ENCODE data around the gene GPM6B. TPM values are rescaled to one million over a fixed set of nuclear protein-coding genes. Genes with fewer than 3 reads are reported as not detected.

GPM6B gene
- total and polyA plus RNA-seq, 2 experiments from 2014 or later: 82.6 to 95.4 TPM

DNA sequence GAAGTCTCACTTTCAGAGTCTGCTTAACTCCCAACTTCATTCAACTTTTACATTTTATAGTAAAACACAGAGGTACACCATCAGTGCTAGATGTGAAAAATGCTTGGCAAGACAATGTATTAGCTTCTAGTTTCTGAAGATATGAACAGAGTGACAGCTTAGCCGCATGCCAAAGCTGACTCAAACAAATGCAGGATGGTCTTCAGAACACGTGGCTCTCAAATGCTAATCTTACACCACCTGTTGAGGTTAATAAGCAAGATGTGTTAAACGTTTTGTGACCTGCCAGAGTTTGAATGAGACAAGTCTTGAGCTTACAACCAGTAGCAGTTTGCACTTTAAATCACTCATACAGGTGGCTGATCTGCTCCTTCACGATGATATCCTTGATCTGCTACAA, 18.9 kb upstream of the GPM6B start:
- no peak overlapping the region for H3K27ac Mint-ChIP-seq
- Histone ChIP-seq H4K20me1 (replicated peaks; ENCODE audit: insufficient read depth) (no peaks in the 10 kb centered on the region; the same call in 1 of the 2 replicates), H3K4me1 (ENCODE audit: insufficient read depth) (peaks cover 23% of the 10 kb centered on the region), H3K9me2 (ENCODE audit: insufficient read depth) (no peaks in the 10 kb centered on the region), H3K36me3 (ENCODE audit: insufficient read depth) (no peaks in the 10 kb centered on the region), H3K79me2 (replicated peaks; ENCODE audit: insufficient read depth) (peaks cover 47% of the 10 kb centered on the region), H2AFZ (no peak overlapping the region), H3F3A (replicated peaks; ENCODE audit: low read depth) (no peaks in the 10 kb centered on the region), H3K4me2 (no peak overlapping the region), H3K4me3 (no peak overlapping the region), H3K27ac (ENCODE audit: low read depth) (no peak overlapping the region), H3K27me3 (ENCODE audit: insufficient read depth) (no peaks in the 10 kb centered on the region)
- H3K27me3 Mint-ChIP-seq (ENCODE audit: insufficient read depth, low read depth, poor library complexity): peaks cover 5% of the 10 kb centered on the region
- TF ChIP-seq POLR2AphosphoS5 (IDR thresholded peaks at IDR 0.05; ENCODE audit: low read depth) (no peak), ZNF114 (CRISPR knock-in tag; IDR thresholded peaks at IDR 0.05) (no peak), EZH2phosphoT487 (IDR thresholded peaks at IDR 0.05; ENCODE audit: unreplicated experiment) (no peak)
- TF ChIP-seq, protein P1, sequence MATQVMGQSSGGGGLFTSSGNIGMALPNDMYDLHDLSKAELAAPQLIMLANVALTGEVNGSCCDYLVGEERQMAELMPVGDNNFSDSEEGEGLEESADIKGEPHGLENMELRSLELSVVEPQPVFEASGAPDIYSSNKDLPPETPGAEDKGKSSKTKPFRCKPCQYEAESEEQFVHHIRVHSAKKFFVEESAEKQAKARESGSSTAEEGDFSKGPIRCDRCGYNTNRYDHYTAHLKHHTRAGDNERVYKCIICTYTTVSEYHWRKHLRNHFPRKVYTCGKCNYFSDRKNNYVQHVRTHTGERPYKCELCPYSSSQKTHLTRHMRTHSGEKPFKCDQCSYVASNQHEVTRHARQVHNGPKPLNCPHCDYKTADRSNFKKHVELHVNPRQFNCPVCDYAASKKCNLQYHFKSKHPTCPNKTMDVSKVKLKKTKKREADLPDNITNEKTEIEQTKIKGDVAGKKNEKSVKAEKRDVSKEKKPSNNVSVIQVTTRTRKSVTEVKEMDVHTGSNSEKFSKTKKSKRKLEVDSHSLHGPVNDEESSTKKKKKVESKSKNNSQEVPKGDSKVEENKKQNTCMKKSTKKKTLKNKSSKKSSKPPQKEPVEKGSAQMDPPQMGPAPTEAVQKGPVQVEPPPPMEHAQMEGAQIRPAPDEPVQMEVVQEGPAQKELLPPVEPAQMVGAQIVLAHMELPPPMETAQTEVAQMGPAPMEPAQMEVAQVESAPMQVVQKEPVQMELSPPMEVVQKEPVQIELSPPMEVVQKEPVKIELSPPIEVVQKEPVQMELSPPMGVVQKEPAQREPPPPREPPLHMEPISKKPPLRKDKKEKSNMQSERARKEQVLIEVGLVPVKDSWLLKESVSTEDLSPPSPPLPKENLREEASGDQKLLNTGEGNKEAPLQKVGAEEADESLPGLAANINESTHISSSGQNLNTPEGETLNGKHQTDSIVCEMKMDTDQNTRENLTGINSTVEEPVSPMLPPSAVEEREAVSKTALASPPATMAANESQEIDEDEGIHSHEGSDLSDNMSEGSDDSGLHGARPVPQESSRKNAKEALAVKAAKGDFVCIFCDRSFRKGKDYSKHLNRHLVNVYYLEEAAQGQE (IDR thresholded peaks at IDR 0.05; ENCODE audit: unreplicated experiment): no peak
- ATAC-seq (no peak), DNase-seq (ENCODE audit: low spot score) (no peak)
- H3K9me3 Mint-ChIP-seq: no peaks in the 10 kb centered on the region
- no peak overlapping the region for H3K4me3 Mint-ChIP-seq
- H3K36me3 Mint-ChIP-seq (ENCODE audit: low read depth): no peaks in the 10 kb centered on the region
- H3K4me1 Mint-ChIP-seq: peaks cover 47% of the 10 kb centered on the region

- ATAC-seq (no peak), DNase-seq (ENCODE audit: low spot score) (no peak)
- no peak overlapping the region for H3K4me3 ChIP-seq
- H3K4me1 Mint-ChIP-seq: peaks cover 42% of the 10 kb centered on the region
- no peaks in the 10 kb centered on the region for H3K36me3 ChIP-seq (ENCODE audit: insufficient read depth)
- no peak overlapping the region for H3K27ac Mint-ChIP-seq
- H4K20me1 ChIP-seq (replicated peaks; ENCODE audit: insufficient read depth): no peaks in the 10 kb centered on the region; the same call in 1 of the 2 replicates
- no peak overlapping the region for H3K27ac ChIP-seq (ENCODE audit: low read depth)
- no peaks in the 10 kb centered on the region for H3K9me2 ChIP-seq (ENCODE audit: insufficient read depth)
- H3K4me2 ChIP-seq: no peak overlapping the region
- no peaks in the 10 kb centered on the region for H3K9me3 Mint-ChIP-seq
- peaks cover 23% of the 10 kb centered on the region for H3K4me1 ChIP-seq (ENCODE audit: insufficient read depth)
- H3K27me3 ChIP-seq (ENCODE audit: insufficient read depth): no peaks in the 10 kb centered on the region
- H2AFZ ChIP-seq: no peak overlapping the region
- no peaks in the 10 kb centered on the region for H3F3A ChIP-seq (replicated peaks; ENCODE audit: low read depth)
- H3K79me2 ChIP-seq (replicated peaks; ENCODE audit: insufficient read depth): peaks cover 44% of the 10 kb centered on the region
- H3K36me3 Mint-ChIP-seq (ENCODE audit: low read depth): no peaks in the 10 kb centered on the region
- no peak overlapping the region for H3K4me3 Mint-ChIP-seq
- peaks cover 5% of the 10 kb centered on the region for H3K27me3 Mint-ChIP-seq (ENCODE audit: insufficient read depth, low read depth, poor library complexity)
- TF ChIP-seq CTCF (conservative IDR thresholded peaks at IDR 0.05; ENCODE audit: low read depth in 2 of 2) (no peak), ETS1 (IDR thresholded peaks at IDR 0.05) (no peak), CREB1 (CRISPR knock-in tag; IDR thresholded peaks at IDR 0.05; ENCODE audit: low read depth) (no peak), NANOG (IDR thresholded peaks at IDR 0.05; ENCODE audit: borderline replicate concordance) (no peak), ZNF114 (CRISPR knock-in tag; IDR thresholded peaks at IDR 0.05) (no peak), JUNB (IDR thresholded peaks at IDR 0.05; ENCODE audit: unreplicated experiment) (no peak)
- TF ChIP-seq, protein P2, sequence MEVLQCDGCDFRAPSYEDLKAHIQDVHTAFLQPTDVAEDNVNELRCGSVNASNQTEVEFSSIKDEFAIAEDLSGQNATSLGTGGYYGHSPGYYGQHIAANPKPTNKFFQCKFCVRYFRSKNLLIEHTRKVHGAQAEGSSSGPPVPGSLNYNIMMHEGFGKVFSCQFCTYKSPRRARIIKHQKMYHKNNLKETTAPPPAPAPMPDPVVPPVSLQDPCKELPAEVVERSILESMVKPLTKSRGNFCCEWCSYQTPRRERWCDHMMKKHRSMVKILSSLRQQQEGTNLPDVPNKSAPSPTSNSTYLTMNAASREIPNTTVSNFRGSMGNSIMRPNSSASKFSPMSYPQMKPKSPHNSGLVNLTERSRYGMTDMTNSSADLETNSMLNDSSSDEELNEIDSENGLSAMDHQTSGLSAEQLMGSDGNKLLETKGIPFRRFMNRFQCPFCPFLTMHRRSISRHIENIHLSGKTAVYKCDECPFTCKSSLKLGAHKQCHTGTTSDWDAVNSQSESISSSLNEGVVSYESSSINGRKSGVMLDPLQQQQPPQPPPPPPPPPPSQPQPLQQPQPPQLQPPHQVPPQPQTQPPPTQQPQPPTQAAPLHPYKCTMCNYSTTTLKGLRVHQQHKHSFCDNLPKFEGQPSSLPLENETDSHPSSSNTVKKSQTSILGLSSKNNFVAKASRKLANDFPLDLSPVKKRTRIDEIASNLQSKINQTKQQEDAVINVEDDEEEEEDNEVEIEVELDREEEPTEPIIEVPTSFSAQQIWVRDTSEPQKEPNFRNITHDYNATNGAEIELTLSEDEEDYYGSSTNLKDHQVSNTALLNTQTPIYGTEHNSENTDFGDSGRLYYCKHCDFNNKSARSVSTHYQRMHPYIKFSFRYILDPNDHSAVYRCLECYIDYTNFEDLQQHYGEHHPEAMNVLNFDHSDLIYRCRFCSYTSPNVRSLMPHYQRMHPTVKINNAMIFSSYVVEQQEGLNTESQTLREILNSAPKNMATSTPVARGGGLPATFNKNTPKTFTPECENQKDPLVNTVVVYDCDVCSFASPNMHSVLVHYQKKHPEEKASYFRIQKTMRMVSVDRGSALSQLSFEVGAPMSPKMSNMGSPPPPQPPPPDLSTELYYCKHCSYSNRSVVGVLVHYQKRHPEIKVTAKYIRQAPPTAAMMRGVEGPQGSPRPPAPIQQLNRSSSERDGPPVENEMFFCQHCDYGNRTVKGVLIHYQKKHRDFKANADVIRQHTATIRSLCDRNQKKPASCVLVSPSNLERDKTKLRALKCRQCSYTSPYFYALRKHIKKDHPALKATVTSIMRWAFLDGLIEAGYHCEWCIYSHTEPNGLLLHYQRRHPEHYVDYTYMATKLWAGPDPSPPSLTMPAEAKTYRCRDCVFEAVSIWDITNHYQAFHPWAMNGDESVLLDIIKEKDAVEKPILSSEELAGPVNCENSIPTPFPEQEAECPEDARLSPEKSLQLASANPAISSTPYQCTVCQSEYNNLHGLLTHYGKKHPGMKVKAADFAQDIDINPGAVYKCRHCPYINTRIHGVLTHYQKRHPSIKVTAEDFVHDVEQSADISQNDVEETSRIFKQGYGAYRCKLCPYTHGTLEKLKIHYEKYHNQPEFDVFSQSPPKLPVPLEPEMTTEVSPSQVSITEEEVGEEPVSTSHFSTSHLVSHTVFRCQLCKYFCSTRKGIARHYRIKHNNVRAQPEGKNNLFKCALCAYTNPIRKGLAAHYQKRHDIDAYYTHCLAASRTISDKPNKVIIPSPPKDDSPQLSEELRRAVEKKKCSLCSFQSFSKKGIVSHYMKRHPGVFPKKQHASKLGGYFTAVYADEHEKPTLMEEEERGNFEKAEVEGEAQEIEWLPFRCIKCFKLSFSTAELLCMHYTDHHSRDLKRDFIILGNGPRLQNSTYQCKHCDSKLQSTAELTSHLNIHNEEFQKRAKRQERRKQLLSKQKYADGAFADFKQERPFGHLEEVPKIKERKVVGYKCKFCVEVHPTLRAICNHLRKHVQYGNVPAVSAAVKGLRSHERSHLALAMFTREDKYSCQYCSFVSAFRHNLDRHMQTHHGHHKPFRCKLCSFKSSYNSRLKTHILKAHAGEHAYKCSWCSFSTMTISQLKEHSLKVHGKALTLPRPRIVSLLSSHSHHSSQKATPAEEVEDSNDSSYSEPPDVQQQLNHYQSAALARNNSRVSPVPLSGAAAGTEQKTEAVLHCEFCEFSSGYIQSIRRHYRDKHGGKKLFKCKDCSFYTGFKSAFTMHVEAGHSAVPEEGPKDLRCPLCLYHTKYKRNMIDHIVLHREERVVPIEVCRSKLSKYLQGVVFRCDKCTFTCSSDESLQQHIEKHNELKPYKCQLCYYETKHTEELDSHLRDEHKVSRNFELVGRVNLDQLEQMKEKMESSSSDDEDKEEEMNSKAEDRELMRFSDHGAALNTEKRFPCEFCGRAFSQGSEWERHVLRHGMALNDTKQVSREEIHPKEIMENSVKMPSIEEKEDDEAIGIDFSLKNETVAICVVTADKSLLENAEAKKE (CRISPR knock-in tag; IDR thresholded peaks at IDR 0.05): no peak
Measured at GRCh38 chrX:13834355-13834754, 17.5 kb upstream of the GPM6B start.

Data from GM23338 (cell line).